ENCODE results near the gene DNAH14. TPM values are rescaled to one million over a fixed set of nuclear protein-coding genes. Genes with fewer than 3 reads are reported as not detected.

DNAH14 gene
- total and polyA plus RNA-seq, 2 experiments from 2014 or later: 55.3 to 80.2 TPM

DNA sequence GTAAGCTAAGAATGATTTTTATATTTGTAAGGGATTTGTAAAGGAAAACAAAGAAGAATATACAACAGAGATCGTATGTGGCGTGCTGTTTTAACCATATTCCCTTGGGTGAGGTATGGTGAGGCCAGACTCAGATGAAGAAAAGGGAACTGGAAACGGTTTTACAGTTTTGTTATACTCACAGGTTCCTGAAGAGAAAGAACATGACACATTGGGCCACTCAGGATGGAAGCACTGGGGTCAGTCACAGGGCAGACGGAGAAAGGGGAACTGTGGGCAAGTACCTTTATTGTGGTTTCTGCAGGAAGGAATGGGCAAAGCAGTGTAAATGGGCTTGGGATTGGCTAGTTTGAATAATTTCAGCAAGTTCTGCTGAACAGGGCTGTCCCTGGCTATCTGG lies 321.0 kb downstream of the DNAH14 start:
- H3F3A ChIP-seq (replicated peaks; ENCODE audit: low read depth): no peaks in the 10 kb centered on the region
- H3K4me1 ChIP-seq (ENCODE audit: insufficient read depth): no peaks in the 10 kb centered on the region
- no peaks in the 10 kb centered on the region for H4K20me1 ChIP-seq (replicated peaks; ENCODE audit: insufficient read depth)
- H3K36me3 ChIP-seq (ENCODE audit: insufficient read depth): no peaks in the 10 kb centered on the region
- H3K9me2 ChIP-seq (ENCODE audit: insufficient read depth): 0 out of 2 replicates have a peak, but pooled peaks cover 3% of the 10 kb centered on the region
- H3K4me1 Mint-ChIP-seq: no peaks in the 10 kb centered on the region
- no peak overlapping the region for H3K4me2 ChIP-seq
- H3K9me3 Mint-ChIP-seq: no peaks in the 10 kb centered on the region
- H3K36me3 Mint-ChIP-seq (ENCODE audit: low read depth): no peaks in the 10 kb centered on the region
- H3K27ac ChIP-seq (ENCODE audit: low read depth): no peak overlapping the region
- H3K4me3 ChIP-seq: no peak overlapping the region
- H2AFZ ChIP-seq: no peak overlapping the region
- no peaks in the 10 kb centered on the region for H3K79me2 ChIP-seq (replicated peaks; ENCODE audit: insufficient read depth)
- no peak overlapping the region for H3K4me3 Mint-ChIP-seq
- DNase-seq (ENCODE audit: low spot score) (no peak), ATAC-seq (no peak)
- H3K27ac Mint-ChIP-seq: no peak overlapping the region
- TF ChIP-seq STAT1 (IDR thresholded peaks at IDR 0.05; ENCODE audit: unreplicated experiment): no peak
- TF ChIP-seq CREB1 (CRISPR knock-in tag; IDR thresholded peaks at IDR 0.05; ENCODE audit: low read depth): no peak
- TF ChIP-seq, protein P1, sequence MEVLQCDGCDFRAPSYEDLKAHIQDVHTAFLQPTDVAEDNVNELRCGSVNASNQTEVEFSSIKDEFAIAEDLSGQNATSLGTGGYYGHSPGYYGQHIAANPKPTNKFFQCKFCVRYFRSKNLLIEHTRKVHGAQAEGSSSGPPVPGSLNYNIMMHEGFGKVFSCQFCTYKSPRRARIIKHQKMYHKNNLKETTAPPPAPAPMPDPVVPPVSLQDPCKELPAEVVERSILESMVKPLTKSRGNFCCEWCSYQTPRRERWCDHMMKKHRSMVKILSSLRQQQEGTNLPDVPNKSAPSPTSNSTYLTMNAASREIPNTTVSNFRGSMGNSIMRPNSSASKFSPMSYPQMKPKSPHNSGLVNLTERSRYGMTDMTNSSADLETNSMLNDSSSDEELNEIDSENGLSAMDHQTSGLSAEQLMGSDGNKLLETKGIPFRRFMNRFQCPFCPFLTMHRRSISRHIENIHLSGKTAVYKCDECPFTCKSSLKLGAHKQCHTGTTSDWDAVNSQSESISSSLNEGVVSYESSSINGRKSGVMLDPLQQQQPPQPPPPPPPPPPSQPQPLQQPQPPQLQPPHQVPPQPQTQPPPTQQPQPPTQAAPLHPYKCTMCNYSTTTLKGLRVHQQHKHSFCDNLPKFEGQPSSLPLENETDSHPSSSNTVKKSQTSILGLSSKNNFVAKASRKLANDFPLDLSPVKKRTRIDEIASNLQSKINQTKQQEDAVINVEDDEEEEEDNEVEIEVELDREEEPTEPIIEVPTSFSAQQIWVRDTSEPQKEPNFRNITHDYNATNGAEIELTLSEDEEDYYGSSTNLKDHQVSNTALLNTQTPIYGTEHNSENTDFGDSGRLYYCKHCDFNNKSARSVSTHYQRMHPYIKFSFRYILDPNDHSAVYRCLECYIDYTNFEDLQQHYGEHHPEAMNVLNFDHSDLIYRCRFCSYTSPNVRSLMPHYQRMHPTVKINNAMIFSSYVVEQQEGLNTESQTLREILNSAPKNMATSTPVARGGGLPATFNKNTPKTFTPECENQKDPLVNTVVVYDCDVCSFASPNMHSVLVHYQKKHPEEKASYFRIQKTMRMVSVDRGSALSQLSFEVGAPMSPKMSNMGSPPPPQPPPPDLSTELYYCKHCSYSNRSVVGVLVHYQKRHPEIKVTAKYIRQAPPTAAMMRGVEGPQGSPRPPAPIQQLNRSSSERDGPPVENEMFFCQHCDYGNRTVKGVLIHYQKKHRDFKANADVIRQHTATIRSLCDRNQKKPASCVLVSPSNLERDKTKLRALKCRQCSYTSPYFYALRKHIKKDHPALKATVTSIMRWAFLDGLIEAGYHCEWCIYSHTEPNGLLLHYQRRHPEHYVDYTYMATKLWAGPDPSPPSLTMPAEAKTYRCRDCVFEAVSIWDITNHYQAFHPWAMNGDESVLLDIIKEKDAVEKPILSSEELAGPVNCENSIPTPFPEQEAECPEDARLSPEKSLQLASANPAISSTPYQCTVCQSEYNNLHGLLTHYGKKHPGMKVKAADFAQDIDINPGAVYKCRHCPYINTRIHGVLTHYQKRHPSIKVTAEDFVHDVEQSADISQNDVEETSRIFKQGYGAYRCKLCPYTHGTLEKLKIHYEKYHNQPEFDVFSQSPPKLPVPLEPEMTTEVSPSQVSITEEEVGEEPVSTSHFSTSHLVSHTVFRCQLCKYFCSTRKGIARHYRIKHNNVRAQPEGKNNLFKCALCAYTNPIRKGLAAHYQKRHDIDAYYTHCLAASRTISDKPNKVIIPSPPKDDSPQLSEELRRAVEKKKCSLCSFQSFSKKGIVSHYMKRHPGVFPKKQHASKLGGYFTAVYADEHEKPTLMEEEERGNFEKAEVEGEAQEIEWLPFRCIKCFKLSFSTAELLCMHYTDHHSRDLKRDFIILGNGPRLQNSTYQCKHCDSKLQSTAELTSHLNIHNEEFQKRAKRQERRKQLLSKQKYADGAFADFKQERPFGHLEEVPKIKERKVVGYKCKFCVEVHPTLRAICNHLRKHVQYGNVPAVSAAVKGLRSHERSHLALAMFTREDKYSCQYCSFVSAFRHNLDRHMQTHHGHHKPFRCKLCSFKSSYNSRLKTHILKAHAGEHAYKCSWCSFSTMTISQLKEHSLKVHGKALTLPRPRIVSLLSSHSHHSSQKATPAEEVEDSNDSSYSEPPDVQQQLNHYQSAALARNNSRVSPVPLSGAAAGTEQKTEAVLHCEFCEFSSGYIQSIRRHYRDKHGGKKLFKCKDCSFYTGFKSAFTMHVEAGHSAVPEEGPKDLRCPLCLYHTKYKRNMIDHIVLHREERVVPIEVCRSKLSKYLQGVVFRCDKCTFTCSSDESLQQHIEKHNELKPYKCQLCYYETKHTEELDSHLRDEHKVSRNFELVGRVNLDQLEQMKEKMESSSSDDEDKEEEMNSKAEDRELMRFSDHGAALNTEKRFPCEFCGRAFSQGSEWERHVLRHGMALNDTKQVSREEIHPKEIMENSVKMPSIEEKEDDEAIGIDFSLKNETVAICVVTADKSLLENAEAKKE (CRISPR knock-in tag; IDR thresholded peaks at IDR 0.05): no peak
- TF ChIP-seq EZH2phosphoT487 (IDR thresholded peaks at IDR 0.05; ENCODE audit: unreplicated experiment): no peak
- TF ChIP-seq, protein P2, sequence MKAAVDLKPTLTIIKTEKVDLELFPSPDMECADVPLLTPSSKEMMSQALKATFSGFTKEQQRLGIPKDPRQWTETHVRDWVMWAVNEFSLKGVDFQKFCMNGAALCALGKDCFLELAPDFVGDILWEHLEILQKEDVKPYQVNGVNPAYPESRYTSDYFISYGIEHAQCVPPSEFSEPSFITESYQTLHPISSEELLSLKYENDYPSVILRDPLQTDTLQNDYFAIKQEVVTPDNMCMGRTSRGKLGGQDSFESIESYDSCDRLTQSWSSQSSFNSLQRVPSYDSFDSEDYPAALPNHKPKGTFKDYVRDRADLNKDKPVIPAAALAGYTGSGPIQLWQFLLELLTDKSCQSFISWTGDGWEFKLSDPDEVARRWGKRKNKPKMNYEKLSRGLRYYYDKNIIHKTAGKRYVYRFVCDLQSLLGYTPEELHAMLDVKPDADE (IDR thresholded peaks at IDR 0.05): no peak
- TF ChIP-seq EZH2 (IDR thresholded peaks at IDR 0.05; ENCODE audit: low read depth, unreplicated experiment): no peak
- TF ChIP-seq JUNB (IDR thresholded peaks at IDR 0.05; ENCODE audit: unreplicated experiment): no peak
- TF ChIP-seq POLR2AphosphoS5 (IDR thresholded peaks at IDR 0.05; ENCODE audit: low read depth): no peak
- TF ChIP-seq ZNF114 (CRISPR knock-in tag; IDR thresholded peaks at IDR 0.05): no peak
- TF ChIP-seq, protein P3, sequence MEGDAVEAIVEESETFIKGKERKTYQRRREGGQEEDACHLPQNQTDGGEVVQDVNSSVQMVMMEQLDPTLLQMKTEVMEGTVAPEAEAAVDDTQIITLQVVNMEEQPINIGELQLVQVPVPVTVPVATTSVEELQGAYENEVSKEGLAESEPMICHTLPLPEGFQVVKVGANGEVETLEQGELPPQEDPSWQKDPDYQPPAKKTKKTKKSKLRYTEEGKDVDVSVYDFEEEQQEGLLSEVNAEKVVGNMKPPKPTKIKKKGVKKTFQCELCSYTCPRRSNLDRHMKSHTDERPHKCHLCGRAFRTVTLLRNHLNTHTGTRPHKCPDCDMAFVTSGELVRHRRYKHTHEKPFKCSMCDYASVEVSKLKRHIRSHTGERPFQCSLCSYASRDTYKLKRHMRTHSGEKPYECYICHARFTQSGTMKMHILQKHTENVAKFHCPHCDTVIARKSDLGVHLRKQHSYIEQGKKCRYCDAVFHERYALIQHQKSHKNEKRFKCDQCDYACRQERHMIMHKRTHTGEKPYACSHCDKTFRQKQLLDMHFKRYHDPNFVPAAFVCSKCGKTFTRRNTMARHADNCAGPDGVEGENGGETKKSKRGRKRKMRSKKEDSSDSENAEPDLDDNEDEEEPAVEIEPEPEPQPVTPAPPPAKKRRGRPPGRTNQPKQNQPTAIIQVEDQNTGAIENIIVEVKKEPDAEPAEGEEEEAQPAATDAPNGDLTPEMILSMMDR (conservative IDR thresholded peaks at IDR 0.05; ENCODE audit: low read depth in 2 of 2): no peak
- TF ChIP-seq, protein P4, sequence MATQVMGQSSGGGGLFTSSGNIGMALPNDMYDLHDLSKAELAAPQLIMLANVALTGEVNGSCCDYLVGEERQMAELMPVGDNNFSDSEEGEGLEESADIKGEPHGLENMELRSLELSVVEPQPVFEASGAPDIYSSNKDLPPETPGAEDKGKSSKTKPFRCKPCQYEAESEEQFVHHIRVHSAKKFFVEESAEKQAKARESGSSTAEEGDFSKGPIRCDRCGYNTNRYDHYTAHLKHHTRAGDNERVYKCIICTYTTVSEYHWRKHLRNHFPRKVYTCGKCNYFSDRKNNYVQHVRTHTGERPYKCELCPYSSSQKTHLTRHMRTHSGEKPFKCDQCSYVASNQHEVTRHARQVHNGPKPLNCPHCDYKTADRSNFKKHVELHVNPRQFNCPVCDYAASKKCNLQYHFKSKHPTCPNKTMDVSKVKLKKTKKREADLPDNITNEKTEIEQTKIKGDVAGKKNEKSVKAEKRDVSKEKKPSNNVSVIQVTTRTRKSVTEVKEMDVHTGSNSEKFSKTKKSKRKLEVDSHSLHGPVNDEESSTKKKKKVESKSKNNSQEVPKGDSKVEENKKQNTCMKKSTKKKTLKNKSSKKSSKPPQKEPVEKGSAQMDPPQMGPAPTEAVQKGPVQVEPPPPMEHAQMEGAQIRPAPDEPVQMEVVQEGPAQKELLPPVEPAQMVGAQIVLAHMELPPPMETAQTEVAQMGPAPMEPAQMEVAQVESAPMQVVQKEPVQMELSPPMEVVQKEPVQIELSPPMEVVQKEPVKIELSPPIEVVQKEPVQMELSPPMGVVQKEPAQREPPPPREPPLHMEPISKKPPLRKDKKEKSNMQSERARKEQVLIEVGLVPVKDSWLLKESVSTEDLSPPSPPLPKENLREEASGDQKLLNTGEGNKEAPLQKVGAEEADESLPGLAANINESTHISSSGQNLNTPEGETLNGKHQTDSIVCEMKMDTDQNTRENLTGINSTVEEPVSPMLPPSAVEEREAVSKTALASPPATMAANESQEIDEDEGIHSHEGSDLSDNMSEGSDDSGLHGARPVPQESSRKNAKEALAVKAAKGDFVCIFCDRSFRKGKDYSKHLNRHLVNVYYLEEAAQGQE (IDR thresholded peaks at IDR 0.05; ENCODE audit: unreplicated experiment): no peak
- no peak for TF ChIP-seq ZNF331 (CRISPR knock-in tag; IDR thresholded peaks at IDR 0.05; ENCODE audit: low read depth)
- no peak for TF ChIP-seq NANOG (IDR thresholded peaks at IDR 0.05; ENCODE audit: borderline replicate concordance)
- no peaks in the 10 kb centered on the region for H3K27me3 ChIP-seq (ENCODE audit: insufficient read depth)
- peaks cover 2% of the 10 kb centered on the region for H3K27me3 Mint-ChIP-seq (ENCODE audit: insufficient read depth, low read depth, poor library complexity)

All from GM23338 (cell line).